Right atrium auricular region (tissue), 2 donors: ENCODE results near the gene RNASE13. TPM values are rescaled to one million over a fixed set of nuclear protein-coding genes. Genes with fewer than 3 reads are reported as not detected.
A peak's percentile ranks its signal among the peaks of the same experiment; 100 is the strongest.

Source experiments
- DNase-seq: peaks from one replicate; pipeline ENCODE4 v3.0.0-alpha.2; 2019; ENCODE audit warnings: low spot score
- H3K27ac ChIP-seq, 2 donors: fragments of 200-600 bp; sonication (generic); 1 replicate in 1 of 2; 2 replicates in 1 of 2; pipeline ENCODE4 v1.5.1; 2016 to 2019
- H3K27me3 ChIP-seq, 2 donors: fragments of 200-600 bp; sonication (generic); one replicate each; pipeline versions ENCODE4 v1.5.1 to v1.6.0; 2017 to 2019
- H3K36me3 ChIP-seq: fragments of 200-600 bp; sonication (generic); one replicate; pipeline ENCODE4 v1.5.1; 2016
- H3K4me1 ChIP-seq, 2 donors: fragments of 200-600 bp; sonication (generic); one replicate each; pipeline versions ENCODE4 v1.5.1 to v1.6.0; 2017 to 2019
- H3K4me3 ChIP-seq, 2 donors: fragments of 200-600 bp; sonication (generic); 1 replicate in 1 of 2; 2 replicates in 1 of 2; pipeline ENCODE4 v1.5.1; 2017 to 2019; ENCODE audit warnings: mild to moderate bottlenecking in 1 of 2, moderate library complexity in 1 of 2
- H3K9me3 ChIP-seq, 2 donors: fragments of 200-600 bp; sonication (generic); one replicate each; pipeline ENCODE4 v1.5.1; 2019
- CTCF ChIP-seq, 2 donors: fragments of 200-600 bp; sonication (generic); IDR thresholded peaks; one replicate each; pipeline ENCODE4 v1.5.1; 2019; ENCODE audit warnings: antibody characterized with exemption in 2 of 2
- total RNA-seq, 2 donors: library from RNA; depleted of rRNA; stranded (reverse); fragments of >200 nt; gene quantifications; one replicate each; pipeline ENCODE4 v1.1.0, GENCODE V29; 2016

Gene RNASE13
- total RNA-seq, 2 donors from 2014 or later: not detected

- H3K4me1 ChIP-seq: peaks cover 0 to 36% of the 10 kb centered on the region in 2 donors
- H3K27me3 ChIP-seq: no peaks in the 10 kb centered on the region
- no peaks in the 10 kb centered on the region for H3K9me3 ChIP-seq
- DNase-seq: peak; percentile 90
- H3K36me3 ChIP-seq: no peaks in the 10 kb centered on the region
- H3K4me3 ChIP-seq: no peak overlapping the region
- TF ChIP-seq CTCF (IDR thresholded peaks at IDR 0.05): no peak
- H3K27ac ChIP-seq: peak overlapping the region; percentile 67 to 80
These were observed 4.1 kb upstream of the RNASE13 start for GRCh38 chr14:21038441-21039422.

GRCh38 chr14:21037156-21037555 lies 2.5 kb upstream of the RNASE13 start:
- H3K27ac ChIP-seq: peak overlapping the region in 1 of 2 donors; percentile 23
- H3K9me3 ChIP-seq: no peaks in the 10 kb centered on the region
- peaks cover 0 to 23% of the 10 kb centered on the region in 2 donors for H3K4me1 ChIP-seq
- DNase-seq: no peak
- no peak for TF ChIP-seq CTCF (IDR thresholded peaks at IDR 0.05)
- H3K36me3 ChIP-seq: no peaks in the 10 kb centered on the region
- H3K4me3 ChIP-seq: no peak overlapping the region
- H3K27me3 ChIP-seq: no peaks in the 10 kb centered on the region

- TF ChIP-seq CTCF (IDR thresholded peaks at IDR 0.05): no peak
- Histone ChIP-seq H3K4me1 (peaks cover 0 to 23% of the 10 kb centered on the region in 2 donors), H3K9me3 (no peaks in the 10 kb centered on the region), H3K27me3 (no peaks in the 10 kb centered on the region), H3K27ac (peak overlapping the region in 1 of 2 donors; percentile 23), H3K4me3 (no peak overlapping the region), H3K36me3 (no peaks in the 10 kb centered on the region)
- DNase-seq: no peak
These were observed 2.1 kb upstream of the RNASE13 start for GRCh38 chr14:21036751-21037150.

- no peaks in the 10 kb centered on the region for H3K36me3 ChIP-seq
- no peak overlapping the region for H3K4me3 ChIP-seq
- no peak overlapping the region for H3K27ac ChIP-seq
- no peak for DNase-seq
- no peak for TF ChIP-seq CTCF (IDR thresholded peaks at IDR 0.05)
- H3K27me3 ChIP-seq: no peaks in the 10 kb centered on the region
- peaks cover 0 to 2% of the 10 kb centered on the region in 2 donors for H3K4me1 ChIP-seq
- no peaks in the 10 kb centered on the region for H3K9me3 ChIP-seq
These were observed 1.4 kb downstream of the RNASE13 start for GRCh38 chr14:21033133-21033698.

- TF ChIP-seq CTCF (IDR thresholded peaks at IDR 0.05): no peak
- Histone ChIP-seq H3K27me3 (no peaks in the 10 kb centered on the region), H3K9me3 (no peaks in the 10 kb centered on the region), H3K36me3 (no peaks in the 10 kb centered on the region), H3K27ac (no peak overlapping the region), H3K4me1 (no peaks in the 10 kb centered on the region), H3K4me3 (no peak overlapping the region)
- no peak for DNase-seq
These were observed 2.1 kb downstream of the RNASE13 start for GRCh38 chr14:21032326-21033132.
